Measurements from ENCODE around the gene SPATA3. TPM values are rescaled to one million over a fixed set of nuclear protein-coding genes. Genes with fewer than 3 reads are reported as not detected.
"Not testable (repeated sequence)": the region's sequence is repeated elsewhere in the genome, so short reads cannot be mapped to it uniquely, and the experiment has no call there.

SPATA3 gene
- total RNA-seq, 1 experiment from 2014 or later, result not detected

GRCh38 chr2:231002641-231003040, 6.7 kb downstream of the SPATA3 start:
- intact Hi-C loops (cut with micrococcal nuclease), result no loop called here
- Histone ChIP-seq H3F3A (ENCODE audit: low read length, unreplicated experiment) (no peaks in the 10 kb centered on the region), H3K79me2 (ENCODE audit: low read length) (no peaks in the 10 kb centered on the region), H3K9ac (ENCODE audit: low read length) (no peak overlapping the region), H3K27ac (ENCODE audit: low read length) (no peak overlapping the region), H3K4me3 (ENCODE audit: low read length) (no peak overlapping the region), H3K27me3 (ENCODE audit: low read length) (peaks cover 7% of the 10 kb centered on the region; the same call in 1 of the 2 replicates), H3K9me3 (ENCODE audit: low read length) (no peaks in the 10 kb centered on the region), H2AFZ (ENCODE audit: low read length) (no peak overlapping the region), H3K36me3 (ENCODE audit: low read depth, low read length) (no peaks in the 10 kb centered on the region), H3K4me1 (ENCODE audit: insufficient read depth, low read length) (no peaks in the 10 kb centered on the region), H3K4me2 (ENCODE audit: low read length) (no peak overlapping the region), H4K20me1 (ENCODE audit: low read length) (no peaks in the 10 kb centered on the region), H3K9me2 (replicated peaks; ENCODE audit: low read length) (no peaks in the 10 kb centered on the region)
- CTCF ChIA-PET, result no interaction called here
- ATAC-seq, result no peak
- BruUV-seq (replicated peaks), result no TSS peak
- no peak for DNase-seq
- TF ChIP-seq CTCF (conservative IDR thresholded peaks at IDR 0.05; ENCODE audit: low read depth, low read length), result no peak
- no peak for TF ChIP-seq EZH2phosphoT487 (IDR thresholded peaks at IDR 0.05; ENCODE audit: borderline replicate concordance, low read length)
- TF ChIP-seq EZH2 (IDR thresholded peaks at IDR 0.05; ENCODE audit: low read length, unreplicated experiment), result no peak
- POLR2A ChIA-PET (ENCODE audit: unreplicated experiment), result interaction anchor here (0.6 kb wide), 1 partner anchor 119 kb away, joined by 3 read pairs; no protein-coding TSS in a partner anchor

GRCh38 chr2:231003186-231003585, 7.3 kb downstream of the SPATA3 start:
- DNase-seq, result no peak
- no peak for ATAC-seq
- H4K20me1 ChIP-seq (ENCODE audit: low read length), result no peaks in the 10 kb centered on the region
- CTCF ChIA-PET, result no interaction called here
- no peaks in the 10 kb centered on the region for H3K79me2 ChIP-seq (ENCODE audit: low read length)
- no TSS peak for BruUV-seq (replicated peaks)
- intact Hi-C loops (cut with micrococcal nuclease), result no loop called here
- no peaks in the 10 kb centered on the region for H3K36me3 ChIP-seq (ENCODE audit: low read depth, low read length)
- peaks cover 7% of the 10 kb centered on the region; the same call in 1 of the 2 replicates for H3K27me3 ChIP-seq (ENCODE audit: low read length)
- no peak overlapping the region for H2AFZ ChIP-seq (ENCODE audit: low read length)
- no peaks in the 10 kb centered on the region for H3F3A ChIP-seq (ENCODE audit: low read length, unreplicated experiment)
- POLR2A ChIA-PET (ENCODE audit: unreplicated experiment), result interaction anchor here (0.6 kb wide), 1 partner anchor 120 kb away, joined by 3 read pairs; no protein-coding TSS in a partner anchor
- H3K4me2 ChIP-seq (ENCODE audit: low read length), result no peak overlapping the region
- no peak overlapping the region for H3K4me3 ChIP-seq (ENCODE audit: low read length)
- no peak overlapping the region for H3K27ac ChIP-seq (ENCODE audit: low read length)
- no peak for TF ChIP-seq CTCF (conservative IDR thresholded peaks at IDR 0.05; ENCODE audit: low read depth, low read length)
- TF ChIP-seq EZH2phosphoT487 (IDR thresholded peaks at IDR 0.05; ENCODE audit: borderline replicate concordance, low read length), result no peak
- no peaks in the 10 kb centered on the region for H3K4me1 ChIP-seq (ENCODE audit: insufficient read depth, low read length)
- H3K9me3 ChIP-seq (ENCODE audit: low read length), result no peaks in the 10 kb centered on the region
- no peak overlapping the region for H3K9ac ChIP-seq (ENCODE audit: low read length)
- no peaks in the 10 kb centered on the region for H3K9me2 ChIP-seq (replicated peaks; ENCODE audit: low read length)

GRCh38 chr2:231004930-231005329, 9.0 kb downstream of the SPATA3 start:
- intact Hi-C loops (cut with micrococcal nuclease); DNase-seq; CTCF ChIA-PET: not testable (repeated sequence)

More at GRCh38 chr2:231004930-231005329, 9.0 kb downstream of the SPATA3 start:
- H2AFZ ChIP-seq (ENCODE audit: low read length); H3K4me1 ChIP-seq (ENCODE audit: insufficient read depth, low read length); H3K9me3 ChIP-seq (ENCODE audit: low read length); H3K27ac ChIP-seq (ENCODE audit: low read length); H4K20me1 ChIP-seq (ENCODE audit: low read length); H3K27me3 ChIP-seq (ENCODE audit: low read length); H3K9me2 ChIP-seq (replicated peaks; ENCODE audit: low read length); H3K4me3 ChIP-seq (ENCODE audit: low read length); H3K4me2 ChIP-seq (ENCODE audit: low read length); BruUV-seq (replicated peaks); ATAC-seq; H3K36me3 ChIP-seq (ENCODE audit: low read depth, low read length); H3F3A ChIP-seq (ENCODE audit: low read length, unreplicated experiment); POLR2A ChIA-PET (ENCODE audit: unreplicated experiment); H3K79me2 ChIP-seq (ENCODE audit: low read length); H3K9ac ChIP-seq (ENCODE audit: low read length): not testable (repeated sequence)

Measured in PC-3 (cell line).